Aorta (tissue), 5 donors: ENCODE measurements around the gene TGFBR1. TPM values are rescaled to one million over a fixed set of nuclear protein-coding genes. Genes with fewer than 3 reads are reported as not detected.
A peak's percentile ranks its signal among the peaks of the same experiment; 100 is the strongest.

ENCODE experiments used
- ATAC-seq: fragments of 200-7000 bp; cut with Tn5 transposase; one replicate; pipeline ENCODE4 v1.9.1; 2022; ENCODE audit warnings: moderate library complexity; ENCODE audit not compliant: low FRiP score
- DNase-seq, 2 donors: peaks; one replicate each; pipeline ENCODE4 v3.0.0-alpha.2; 2020
- H3K27ac ChIP-seq, 2 donors: one replicate each; pipeline ENCODE4 v1.5.1; 2013; ENCODE audit warnings: low read length in 2 of 2, mild to moderate bottlenecking in 2 of 2, moderate library complexity in 2 of 2, control low read depth in 1 of 2, inconsistent platforms in 1 of 2, low read depth in 1 of 2
- H3K27me3 ChIP-seq, 2 donors: one replicate each; pipeline ENCODE4 v1.6.1; 2013; ENCODE audit warnings: control low read depth in 1 of 2, low read length in 1 of 2, mild to moderate bottlenecking in 1 of 2, moderate library complexity in 1 of 2; ENCODE audit not compliant: insufficient read depth in 2 of 2, control insufficient read depth in 1 of 2
- H3K36me3 ChIP-seq, 2 donors: one replicate each; pipeline ENCODE4 v1.6.1; 2013; ENCODE audit warnings: control low read depth in 1 of 2, low read length in 1 of 2, mild to moderate bottlenecking in 1 of 2; ENCODE audit not compliant: insufficient read depth in 2 of 2, control insufficient read depth in 1 of 2
- H3K4me1 ChIP-seq, 2 donors: one replicate each; pipeline ENCODE4 v1.6.1; 2013; ENCODE audit warnings: low read length in 2 of 2, control low read depth in 1 of 2, mild to moderate bottlenecking in 1 of 2, moderate library complexity in 1 of 2; ENCODE audit not compliant: insufficient read depth in 2 of 2, control insufficient read depth in 1 of 2
- H3K4me3 ChIP-seq, 2 donors: one replicate each; pipeline ENCODE4 v1.5.1; 2013; ENCODE audit warnings: low read length in 2 of 2, control low read depth in 1 of 2, mild to moderate bottlenecking in 1 of 2
- H3K9me3 ChIP-seq: one replicate; pipeline ENCODE4 v1.6.1; 2013; ENCODE audit warnings: mild to moderate bottlenecking, low read length; ENCODE audit not compliant: control insufficient read depth
- WGBS, 2 donors: extraction: QIAGEN DNeasy Blood & Tissue Kit; methylation state at CpG; one replicate each; pipeline ENCODE4 v1.1.7; 2013; 5-methylcytosine and 5-hydroxymethylcytosine counted together
- intact Hi-C, 2 donors: fragments of 100-400 bp; cut with DNase I; formaldehyde crosslinking; loops; one replicate each; pipeline versions ENCODE4 v1.14.2 to v1.15.0; 2022
- polyA plus RNA-seq, 2 donors: library from polyadenylated mRNA; stranded (reverse); fragments of 200-250 nt; gene quantifications; one replicate each; pipeline ENCODE4 v1.2.3, GENCODE V29; 2013
- total RNA-seq, 2 donors: library from RNA; stranded (reverse); fragmentation: NEBNext Ultra II Directional; extraction: Animal tissue kit (Norgen Biotek cat#: 25700); gene quantifications; one replicate each; pipeline ENCODE4 v1.2.1, GENCODE V29; 2021
- donor health status: healthy with polysubstance abuse.
- donor health status: Bipolar disorder and iron deficiency.
- donor health status: DM: no; HTN: no; CAD: no.
- donor health status: DM: no; HTN: no; CAD: no.
- donor health status: DM: yes; HTN: yes; CAD: no.

Gene TGFBR1
- total and polyA plus RNA-seq, 4 donors: 21.9 to 156 (median 62.9) TPM

- no peak for ATAC-seq
Measured at GRCh38 chr9:99073985-99074901, 30.7 kb upstream of the TGFBR1 start.

GRCh38 chr9:99074902-99075245 lies 30.0 kb upstream of the TGFBR1 start:
- intact Hi-C loops: no loop called here
- H3K27me3 ChIP-seq: no peaks in the 10 kb centered on the region
- WGBS, 2 donors: 59 to 72% methylated on average over 3 of the region's 3 CpGs
- H3K9me3 ChIP-seq: no peaks in the 10 kb centered on the region
- H3K36me3 ChIP-seq: no peaks in the 10 kb centered on the region
- no peak for ATAC-seq
- no peak for DNase-seq
- H3K4me3 ChIP-seq: no peak overlapping the region
- no peak overlapping the region for H3K27ac ChIP-seq
- peaks cover 0 to 2% of the 10 kb centered on the region in 2 donors for H3K4me1 ChIP-seq

More at GRCh38 chr9:99073985-99074901, 30.7 kb upstream of the TGFBR1 start:
- no peaks in the 10 kb centered on the region for H3K27me3 ChIP-seq
- intact Hi-C loops: no loop called here
- 90 to 96% methylated on average over 8 of the region's 8 CpGs for WGBS, 2 donors
- H3K36me3 ChIP-seq: no peaks in the 10 kb centered on the region
- no peaks in the 10 kb centered on the region for H3K9me3 ChIP-seq
- H3K4me3 ChIP-seq: no peak overlapping the region
- peaks cover 0 to 2% of the 10 kb centered on the region in 2 donors for H3K4me1 ChIP-seq
- peak in 1 of 2 donors; percentile 31 for DNase-seq
- H3K27ac ChIP-seq: no peak overlapping the region

GRCh38 chr9:99075246-99075912 lies 29.5 kb upstream of the TGFBR1 start:
- Histone ChIP-seq H3K36me3 (no peaks in the 10 kb centered on the region), H3K4me3 (no peak overlapping the region), H3K27ac (no peak overlapping the region), H3K27me3 (no peaks in the 10 kb centered on the region), H3K4me1 (peaks cover 0 to 2% of the 10 kb centered on the region in 2 donors), H3K9me3 (no peaks in the 10 kb centered on the region)
- ATAC-seq (no peak), DNase-seq (peak in 1 of 2 donors; percentile 30)
- WGBS, 2 donors: 47 to 57% methylated on average over 6 of the region's 6 CpGs
- intact Hi-C loops: no loop called here

GRCh38 chr9:99076030-99076429 lies 28.9 kb upstream of the TGFBR1 start:
- Histone ChIP-seq H3K4me1 (no peaks in the 10 kb centered on the region), H3K9me3 (no peaks in the 10 kb centered on the region), H3K4me3 (no peak overlapping the region), H3K27ac (no peak overlapping the region), H3K27me3 (no peaks in the 10 kb centered on the region), H3K36me3 (no peaks in the 10 kb centered on the region)
- WGBS, 2 donors: 92 to 98% methylated on average over 4 of the region's 4 CpGs
- no peak for ATAC-seq
- DNase-seq: no peak
- intact Hi-C loops: no loop called here

- no peak overlapping the region for H3K27ac ChIP-seq
- no peaks in the 10 kb centered on the region for H3K36me3 ChIP-seq
- no peaks in the 10 kb centered on the region for H3K27me3 ChIP-seq
- H3K4me1 ChIP-seq: no peaks in the 10 kb centered on the region
- H3K9me3 ChIP-seq: no peaks in the 10 kb centered on the region
- 60 to 67% methylated on average over 6 of the region's 6 CpGs for WGBS, 2 donors
- H3K4me3 ChIP-seq: no peak overlapping the region
- intact Hi-C loops: no loop called here
- DNase-seq (no peak), ATAC-seq (no peak)
Measured at GRCh38 chr9:99076483-99077171, 28.3 kb upstream of the TGFBR1 start.

GRCh38 chr9:99078717-99079116 lies 26.2 kb upstream of the TGFBR1 start:
- ATAC-seq (no peak), DNase-seq (no peak)
- intact Hi-C loops: no loop called here
- no peaks in the 10 kb centered on the region for H3K36me3 ChIP-seq
- H3K9me3 ChIP-seq: no peaks in the 10 kb centered on the region
- no peak overlapping the region for H3K27ac ChIP-seq
- H3K4me1 ChIP-seq: no peaks in the 10 kb centered on the region
- no peak overlapping the region for H3K4me3 ChIP-seq
- H3K27me3 ChIP-seq: no peaks in the 10 kb centered on the region
- WGBS, 2 donors: 77 to 78% methylated on average over 2 of the region's 2 CpGs

- H3K27ac ChIP-seq: no peak overlapping the region
- DNase-seq: no peak
- H3K4me3 ChIP-seq: no peak overlapping the region
- no peaks in the 10 kb centered on the region for H3K4me1 ChIP-seq
- no peaks in the 10 kb centered on the region for H3K27me3 ChIP-seq
- ATAC-seq: no peak
- no peaks in the 10 kb centered on the region for H3K9me3 ChIP-seq
- intact Hi-C loops: no loop called here
- 89 to 93% methylated on average over 3 of the region's 3 CpGs for WGBS, 2 donors
- H3K36me3 ChIP-seq: no peaks in the 10 kb centered on the region
Measured at GRCh38 chr9:99079542-99079941, 25.4 kb upstream of the TGFBR1 start.

- Histone ChIP-seq H3K27me3 (no peaks in the 10 kb centered on the region), H3K4me1 (peaks cover 0 to 2% of the 10 kb centered on the region in 2 donors), H3K27ac (no peak overlapping the region), H3K9me3 (no peaks in the 10 kb centered on the region), H3K4me3 (no peak overlapping the region), H3K36me3 (no peaks in the 10 kb centered on the region)
- 91 to 92% methylated on average over 6 of the region's 6 CpGs for WGBS, 2 donors
- DNase-seq (no peak), ATAC-seq (no peak)
- intact Hi-C loops: no loop called here
Measured at GRCh38 chr9:99083051-99083450, 21.9 kb upstream of the TGFBR1 start.
